C1 segment of cervical spinal cord (tissue), 14 donors: ENCODE results near the gene GTF3C5.

Experiments used
- DNase-seq, 14 donors: peaks; one replicate each; lab custom pipeline; 2025; lab: John Stamatoyannopoulos, UW

GTF3C5 gene

GRCh38 chr9:133106511-133107244 is 75.9 kb downstream of the GTF3C5 start:
- DNase-seq = no peak

DNA sequence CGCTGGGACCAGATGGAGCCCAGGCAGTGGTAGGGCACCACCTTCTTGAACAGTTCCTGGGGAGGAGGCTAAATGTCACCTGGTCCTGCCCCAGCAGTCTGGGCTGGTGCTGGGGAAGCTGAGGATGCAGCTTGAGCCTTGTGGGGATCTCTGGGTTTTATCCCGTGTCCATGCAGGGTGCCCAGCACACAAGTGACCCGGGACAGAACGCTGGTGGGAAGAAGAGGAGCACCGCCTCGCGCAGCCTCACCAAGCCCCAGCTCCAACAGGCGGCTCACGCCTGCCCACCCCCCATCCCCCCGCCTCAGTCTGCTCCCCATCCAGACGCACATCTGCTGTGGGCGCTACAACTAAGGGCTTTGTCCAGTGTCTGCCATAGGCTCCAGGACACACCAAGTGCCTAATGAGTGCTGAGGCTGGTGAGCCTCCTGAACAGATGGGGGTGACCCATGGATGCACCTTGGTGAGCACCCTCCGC is 76.5 kb downstream of the GTF3C5 start:
- no peak for DNase-seq
